HepG2 (cell line): ENCODE results near the gene PSME3IP1. TPM values are rescaled to one million over a fixed set of nuclear protein-coding genes. Genes with fewer than 3 reads are reported as not detected.

Experiments
- GPN1 ChIP-seq: sonication (generic); formaldehyde crosslinking; IDR thresholded peaks from 2 replicates; pipeline ENCODE4 v1.5.1; 2020; ENCODE audit warnings: missing genetic modification reagents, borderline replicate concordance
- HOXA9 ChIP-seq: sonication (generic); formaldehyde crosslinking; IDR thresholded peaks from 2 replicates; pipeline ENCODE4 v1.8.1; 2022; ENCODE audit warnings: missing genetic modification reagents, mild to moderate bottlenecking, moderate library complexity, borderline replicate concordance
- KDM4B ChIP-seq: sonication (generic); formaldehyde crosslinking; IDR thresholded peaks from 2 replicates; pipeline ENCODE4 v1.4.0; 2020; ENCODE audit warnings: missing genetic modification reagents
- KLF9 ChIP-seq: IDR thresholded peaks from 2 replicates; pipeline ENCODE4 v1.6.1; 2016; ENCODE audit warnings: low read depth
- MAZ ChIP-seq, 2 experiments: sonication (generic) in 1 of 2; formaldehyde crosslinking in 1 of 2; IDR thresholded peaks; 2 replicates each; pipeline versions ENCODE4 v1.5.0 to v1.6.1; 2012 to 2020; ENCODE audit warnings: low read depth in 2 of 2, mild to moderate bottlenecking in 2 of 2, borderline replicate concordance in 1 of 2, improper control_type of control experiment in 1 of 2, low read length in 1 of 2, missing genetic modification reagents in 1 of 2, moderate library complexity in 1 of 2
- PCBP1 ChIP-seq: fragments of 200-400 bp; formaldehyde crosslinking; IDR thresholded peaks from 2 replicates; pipeline ENCODE4 v1.6.1; 2017; ENCODE audit warnings: mild to moderate bottlenecking, low read depth, low read length, borderline replicate concordance
- SYNCRIP ChIP-seq: fragments of 200-400 bp; formaldehyde crosslinking; IDR thresholded peaks from 2 replicates; pipeline ENCODE4 v1.6.1; 2018; ENCODE audit warnings: mild to moderate bottlenecking, low read depth, low read length; ENCODE audit not compliant: insufficient read depth
- ZKSCAN5 ChIP-seq: sonication (generic); formaldehyde crosslinking; IDR thresholded peaks from 2 replicates; pipeline ENCODE4 v1.5.1; 2020; ENCODE audit warnings: mild to moderate bottlenecking, missing genetic modification reagents
- ZNF496 ChIP-seq: sonication (generic); formaldehyde crosslinking; IDR thresholded peaks from 2 replicates; pipeline ENCODE4 v1.8.1; 2023; ENCODE audit warnings: mild to moderate bottlenecking, moderate library complexity, missing genetic modification reagents; ENCODE audit not compliant: insufficient replicate concordance
- ZNF549 ChIP-seq: sonication (generic); formaldehyde crosslinking; IDR thresholded peaks from 2 replicates; pipeline ENCODE4 v1.5.0; 2020; ENCODE audit warnings: missing genetic modification reagents
- polyA plus RNA-seq, 8 experiments: library from polyadenylated mRNA; depleted of rRNA in 3 of 8; stranded (reverse) in 7 of 8; unstranded in 1 of 8; fragments of >200 nt; fragmentation: Illumina TruSeq in 4 of 8; extraction: Trizol in 4 of 8; gene quantifications; 2 replicates each; pipeline versions ENCODE4 v1.2.1 to v1.2.3, GENCODE V29; 2011 to 2016; ENCODE audit warnings: low read depth in 4 of 8, missing spikeins in 1 of 8, mixed read lengths in 1 of 8; ENCODE audit not compliant: insufficient read depth in 1 of 8
- total RNA-seq, 5 experiments: library from RNA; depleted of rRNA; stranded (reverse); fragments of >200 nt; fragmentation: Illumina TruSeq; extraction: Trizol; gene quantifications; 2 replicates each; pipeline ENCODE4 v1.2.3, GENCODE V29; 2016; ENCODE audit warnings: low read depth in 1 of 5
- TF ChIP-seq, protein P1 (sequence below), 2 experiments: fragments of 450-650 bp in 1 of 2; sonication (generic) in 1 of 2; formaldehyde crosslinking in 1 of 2; IDR thresholded peaks; 2 replicates each; pipeline versions ENCODE4 v1.6.1 to v1.8.0; 2016 to 2022; ENCODE audit warnings: antibody characterized with exemption in 1 of 2, mild to moderate bottlenecking in 1 of 2, missing genetic modification reagents in 1 of 2
- TF ChIP-seq, protein P2 (sequence below): sonication (generic); formaldehyde crosslinking; IDR thresholded peaks from 2 replicates; pipeline ENCODE4 v1.4.0; 2020; ENCODE audit warnings: missing genetic modification reagents, borderline replicate concordance
- TF ChIP-seq, protein P3 (sequence below): sonication (generic); IDR thresholded peaks from 2 replicates; pipeline ENCODE4 v1.6.1; 2016; ENCODE audit warnings: low read depth, borderline replicate concordance

Gene PSME3IP1
- total and polyA plus RNA-seq, 2 of the 13 experiments (the other 11 are each of a cell fraction or from before 2014, with no cell fraction given) = 90.8 to 99.8 TPM

DNA sequence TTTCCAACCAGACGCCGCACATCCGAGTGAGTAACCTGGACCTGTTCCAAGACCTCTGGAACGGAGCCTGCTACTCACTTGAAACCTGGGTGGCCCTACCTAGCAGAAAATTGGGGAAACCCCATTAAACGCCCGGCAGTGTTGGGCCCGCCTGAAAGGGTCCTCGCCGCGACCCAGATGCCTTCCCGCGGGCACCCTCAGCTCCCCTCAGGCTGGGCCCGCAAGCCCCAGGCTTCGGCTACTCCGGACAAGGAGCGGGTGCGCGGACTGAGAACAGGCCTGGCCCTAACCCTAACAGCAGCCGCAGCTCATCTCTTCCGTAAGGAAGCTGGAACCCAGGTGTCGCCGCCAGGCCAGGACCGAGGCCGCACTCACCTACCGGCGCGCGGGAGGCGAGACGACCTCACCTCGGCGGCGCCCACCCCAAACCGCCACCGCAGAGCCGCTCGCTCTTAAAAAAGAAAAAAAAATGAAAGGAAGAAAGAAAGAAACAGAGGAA is 344 bp downstream of the PSME3IP1 start (continued):
- TF ChIP-seq, protein P1, sequence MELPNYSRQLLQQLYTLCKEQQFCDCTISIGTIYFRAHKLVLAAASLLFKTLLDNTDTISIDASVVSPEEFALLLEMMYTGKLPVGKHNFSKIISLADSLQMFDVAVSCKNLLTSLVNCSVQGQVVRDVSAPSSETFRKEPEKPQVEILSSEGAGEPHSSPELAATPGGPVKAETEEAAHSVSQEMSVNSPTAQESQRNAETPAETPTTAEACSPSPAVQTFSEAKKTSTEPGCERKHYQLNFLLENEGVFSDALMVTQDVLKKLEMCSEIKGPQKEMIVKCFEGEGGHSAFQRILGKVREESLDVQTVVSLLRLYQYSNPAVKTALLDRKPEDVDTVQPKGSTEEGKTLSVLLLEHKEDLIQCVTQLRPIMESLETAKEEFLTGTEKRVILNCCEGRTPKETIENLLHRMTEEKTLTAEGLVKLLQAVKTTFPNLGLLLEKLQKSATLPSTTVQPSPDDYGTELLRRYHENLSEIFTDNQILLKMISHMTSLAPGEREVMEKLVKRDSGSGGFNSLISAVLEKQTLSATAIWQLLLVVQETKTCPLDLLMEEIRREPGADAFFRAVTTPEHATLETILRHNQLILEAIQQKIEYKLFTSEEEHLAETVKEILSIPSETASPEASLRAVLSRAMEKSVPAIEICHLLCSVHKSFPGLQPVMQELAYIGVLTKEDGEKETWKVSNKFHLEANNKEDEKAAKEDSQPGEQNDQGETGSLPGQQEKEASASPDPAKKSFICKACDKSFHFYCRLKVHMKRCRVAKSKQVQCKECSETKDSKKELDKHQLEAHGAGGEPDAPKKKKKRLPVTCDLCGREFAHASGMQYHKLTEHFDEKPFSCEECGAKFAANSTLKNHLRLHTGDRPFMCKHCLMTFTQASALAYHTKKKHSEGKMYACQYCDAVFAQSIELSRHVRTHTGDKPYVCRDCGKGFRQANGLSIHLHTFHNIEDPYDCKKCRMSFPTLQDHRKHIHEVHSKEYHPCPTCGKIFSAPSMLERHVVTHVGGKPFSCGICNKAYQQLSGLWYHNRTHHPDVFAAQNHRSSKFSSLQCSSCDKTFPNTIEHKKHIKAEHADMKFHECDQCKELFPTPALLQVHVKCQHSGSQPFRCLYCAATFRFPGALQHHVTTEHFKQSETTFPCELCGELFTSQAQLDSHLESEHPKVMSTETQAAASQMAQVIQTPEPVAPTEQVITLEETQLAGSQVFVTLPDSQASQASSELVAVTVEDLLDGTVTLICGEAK (IDR thresholded peaks at IDR 0.05) = no peak
- TF ChIP-seq, protein P1 (CRISPR knock-in tag; IDR thresholded peaks at IDR 0.05) = no peak
- TF ChIP-seq MAZ (IDR thresholded peaks at IDR 0.05; ENCODE audit: borderline replicate concordance, low read depth, low read length) = no peak
- no peak for TF ChIP-seq MAZ (CRISPR knock-in tag; IDR thresholded peaks at IDR 0.05; ENCODE audit: low read depth)
- 0 out of 2 replicates have a peak, but pooled peaks have one; percentile 27 for TF ChIP-seq GPN1
- TF ChIP-seq ZKSCAN5 (CRISPR knock-in tag) = no peak
- no peak for TF ChIP-seq ZNF496
- TF ChIP-seq, protein P2, sequence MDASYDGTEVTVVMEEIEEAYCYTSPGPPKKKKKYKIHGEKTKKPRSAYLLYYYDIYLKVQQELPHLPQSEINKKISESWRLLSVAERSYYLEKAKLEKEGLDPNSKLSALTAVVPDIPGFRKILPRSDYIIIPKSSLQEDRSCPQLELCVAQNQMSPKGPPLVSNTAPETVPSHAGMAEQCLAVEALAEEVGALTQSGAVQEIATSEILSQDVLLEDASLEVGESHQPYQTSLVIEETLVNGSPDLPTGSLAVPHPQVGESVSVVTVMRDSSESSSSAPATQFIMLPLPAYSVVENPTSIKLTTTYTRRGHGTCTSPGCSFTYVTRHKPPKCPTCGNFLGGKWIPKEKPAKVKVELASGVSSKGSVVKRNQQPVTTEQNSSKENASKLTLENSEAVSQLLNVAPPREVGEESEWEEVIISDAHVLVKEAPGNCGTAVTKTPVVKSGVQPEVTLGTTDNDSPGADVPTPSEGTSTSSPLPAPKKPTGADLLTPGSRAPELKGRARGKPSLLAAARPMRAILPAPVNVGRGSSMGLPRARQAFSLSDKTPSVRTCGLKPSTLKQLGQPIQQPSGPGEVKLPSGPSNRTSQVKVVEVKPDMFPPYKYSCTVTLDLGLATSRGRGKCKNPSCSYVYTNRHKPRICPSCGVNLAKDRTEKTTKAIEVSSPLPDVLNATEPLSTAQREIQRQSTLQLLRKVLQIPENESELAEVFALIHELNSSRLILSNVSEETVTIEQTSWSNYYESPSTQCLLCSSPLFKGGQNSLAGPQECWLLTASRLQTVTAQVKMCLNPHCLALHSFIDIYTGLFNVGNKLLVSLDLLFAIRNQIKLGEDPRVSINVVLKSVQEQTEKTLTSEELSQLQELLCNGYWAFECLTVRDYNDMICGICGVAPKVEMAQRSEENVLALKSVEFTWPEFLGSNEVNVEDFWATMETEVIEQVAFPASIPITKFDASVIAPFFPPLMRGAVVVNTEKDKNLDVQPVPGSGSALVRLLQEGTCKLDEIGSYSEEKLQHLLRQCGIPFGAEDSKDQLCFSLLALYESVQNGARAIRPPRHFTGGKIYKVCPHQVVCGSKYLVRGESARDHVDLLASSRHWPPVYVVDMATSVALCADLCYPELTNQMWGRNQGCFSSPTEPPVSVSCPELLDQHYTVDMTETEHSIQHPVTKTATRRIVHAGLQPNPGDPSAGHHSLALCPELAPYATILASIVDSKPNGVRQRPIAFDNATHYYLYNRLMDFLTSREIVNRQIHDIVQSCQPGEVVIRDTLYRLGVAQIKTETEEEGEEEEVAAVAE (CRISPR knock-in tag) = no peak
- 0 out of 2 replicates have a peak, but pooled peaks have one; percentile 28 for TF ChIP-seq KDM4B (CRISPR knock-in tag)
- no peak; the same call in 1 of the 2 replicates for TF ChIP-seq PCBP1
- no peak for TF ChIP-seq KLF9 (CRISPR knock-in tag)
- no peak for TF ChIP-seq ZNF549 (CRISPR knock-in tag)
- TF ChIP-seq HOXA9 (CRISPR knock-in tag) = no peak
- TF ChIP-seq, protein P3, sequence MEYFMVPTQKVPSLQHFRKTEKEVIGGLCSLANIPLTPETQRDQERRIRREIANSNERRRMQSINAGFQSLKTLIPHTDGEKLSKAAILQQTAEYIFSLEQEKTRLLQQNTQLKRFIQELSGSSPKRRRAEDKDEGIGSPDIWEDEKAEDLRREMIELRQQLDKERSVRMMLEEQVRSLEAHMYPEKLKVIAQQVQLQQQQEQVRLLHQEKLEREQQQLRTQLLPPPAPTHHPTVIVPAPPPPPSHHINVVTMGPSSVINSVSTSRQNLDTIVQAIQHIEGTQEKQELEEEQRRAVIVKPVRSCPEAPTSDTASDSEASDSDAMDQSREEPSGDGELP = no peak
- no peak for TF ChIP-seq SYNCRIP
